ENCODE data around the gene ETS1. TPM values are rescaled to one million over a fixed set of nuclear protein-coding genes. Genes with fewer than 3 reads are reported as not detected.
A peak's percentile ranks its signal among the peaks of the same experiment; 100 is the strongest.

The ETS1 gene
- total RNA-seq, 1 experiment from 2014 or later, result 67.7 TPM

- DNase-seq (ENCODE audit: low read depth), result no peak
These were observed 67.0 kb downstream of the ETS1 start for GRCh38 chr11:128520206-128520887.

GRCh38 chr11:128519338-128519737 is 68.0 kb downstream of the ETS1 start:
- no peak for DNase-seq (ENCODE audit: low read depth)

- DNase-seq (ENCODE audit: low read depth), result peak; percentile 56
These were observed 68.7 kb downstream of the ETS1 start for GRCh38 chr11:128518493-128519207.

GRCh38 chr11:128517451-128518230 is 69.7 kb downstream of the ETS1 start:
- DNase-seq (ENCODE audit: low read depth), result peak; percentile 89

GRCh38 chr11:128516886-128517285 is 70.5 kb downstream of the ETS1 start:
- no peak for DNase-seq (ENCODE audit: low read depth)

- no peak for DNase-seq (ENCODE audit: low read depth)
These were observed 71.3 kb downstream of the ETS1 start for GRCh38 chr11:128515826-128516778.

GRCh38 chr11:128515086-128515485 is 72.3 kb downstream of the ETS1 start:
- no peak for DNase-seq (ENCODE audit: low read depth)

GRCh38 chr11:128513915-128514681 is 73.3 kb downstream of the ETS1 start:
- DNase-seq (ENCODE audit: low read depth), result no peak

- DNase-seq (ENCODE audit: low read depth), result no peak
These were observed 74.8 kb downstream of the ETS1 start for GRCh38 chr11:128512474-128512996.

- no peak for DNase-seq (ENCODE audit: low read depth)
These were observed 75.6 kb downstream of the ETS1 start for GRCh38 chr11:128511712-128512111.

- DNase-seq (ENCODE audit: low read depth), result peak; percentile 61
These were observed 77.6 kb downstream of the ETS1 start for GRCh38 chr11:128509621-128510389.

- DNase-seq (ENCODE audit: low read depth), result peak; percentile 81
These were observed 78.4 kb downstream of the ETS1 start for GRCh38 chr11:128508770-128509510.

GRCh38 chr11:128507936-128508335 is 79.4 kb downstream of the ETS1 start:
- DNase-seq (ENCODE audit: low read depth), result peak; percentile 61

GRCh38 chr11:128506999-128507611 is 80.3 kb downstream of the ETS1 start:
- DNase-seq (ENCODE audit: low read depth), result peak; percentile 95

GRCh38 chr11:128506356-128506755 is 81.0 kb downstream of the ETS1 start:
- no peak for DNase-seq (ENCODE audit: low read depth)

- no peak for DNase-seq (ENCODE audit: low read depth)
These were observed 81.8 kb downstream of the ETS1 start for GRCh38 chr11:128505449-128506065.

GRCh38 chr11:128504486-128504885 is 82.9 kb downstream of the ETS1 start:
- DNase-seq (ENCODE audit: low read depth), result peak; percentile 57

Data from M059J (cell line).